Measurements from ENCODE around the gene TUSC1.

The TUSC1 gene

GRCh38 chr9:25629231-25629630 is 49.0 kb downstream of the TUSC1 start:
- no peak for DNase-seq (ENCODE audit: insufficient read length, low spot score)

More at GRCh38 chr9:25629231-25629630, 49.0 kb downstream of the TUSC1 start:
- no peak for FAIRE-seq
- no peak for TF ChIP-seq CTCF (IDR thresholded peaks at IDR 0.05; ENCODE audit: insufficient read depth, missing control alignments)
